Stimulated activated CD8-positive, alpha-beta memory T cell treated with anti-CD3 and anti-CD28 coated beads, Interleukin-4, amount 100 ng/mL, for 24 hours (primary cell): Measurements from ENCODE around the gene RAD23A.
A peak's percentile ranks its signal among the peaks of the same experiment; 100 is the strongest.
"Not testable (repeated sequence)": the region's sequence is repeated elsewhere in the genome, so short reads cannot be mapped to it uniquely, and the experiment has no call there.

Source experiments
- DNase-seq: peaks from one replicate; pipeline ENCODE4 v3.0.0-alpha.2; 2020; ENCODE audit warnings: low read depth

Gene RAD23A

DNA sequence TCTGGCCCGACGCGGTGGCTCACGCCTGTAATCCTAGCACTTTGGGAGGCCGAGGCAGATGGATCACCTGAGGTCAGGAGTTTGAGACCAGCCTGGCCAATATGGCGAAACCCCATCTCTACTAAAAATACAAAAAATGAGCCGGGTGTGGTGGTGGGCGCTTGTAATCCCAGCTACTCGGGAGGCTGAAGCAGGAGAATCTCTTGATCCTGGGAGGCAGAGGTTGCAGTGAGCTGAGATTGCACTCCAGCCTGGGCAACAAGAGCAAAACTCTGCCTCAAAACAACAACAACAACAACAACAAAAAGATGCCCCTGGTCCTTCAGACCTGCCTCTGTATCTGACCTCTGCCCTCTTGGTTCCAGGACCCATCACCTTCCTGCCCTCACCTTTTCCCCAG is 9.9 kb downstream of the RAD23A start:
- DNase-seq = not testable (repeated sequence)

DNA sequence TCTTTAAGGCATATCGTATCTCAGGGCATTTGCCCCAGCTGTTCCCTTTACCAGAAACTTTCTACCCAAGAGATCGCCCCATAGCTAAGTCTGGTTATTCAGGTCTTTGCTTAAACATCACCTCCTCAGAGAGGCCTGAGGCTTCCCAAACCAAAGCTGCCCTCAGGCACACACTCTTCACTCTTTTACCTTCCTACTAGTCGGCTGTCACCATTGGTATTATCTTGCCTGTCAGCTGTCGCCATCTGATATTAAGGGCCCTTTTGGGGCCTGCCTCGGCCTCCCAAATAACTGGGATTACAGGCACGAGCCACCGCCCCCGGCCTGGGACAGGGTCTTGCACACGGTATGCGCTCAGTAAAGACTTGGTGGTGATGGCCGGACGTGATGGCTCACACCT is 10.3 kb downstream of the RAD23A start:
- DNase-seq = no peak

DNA sequence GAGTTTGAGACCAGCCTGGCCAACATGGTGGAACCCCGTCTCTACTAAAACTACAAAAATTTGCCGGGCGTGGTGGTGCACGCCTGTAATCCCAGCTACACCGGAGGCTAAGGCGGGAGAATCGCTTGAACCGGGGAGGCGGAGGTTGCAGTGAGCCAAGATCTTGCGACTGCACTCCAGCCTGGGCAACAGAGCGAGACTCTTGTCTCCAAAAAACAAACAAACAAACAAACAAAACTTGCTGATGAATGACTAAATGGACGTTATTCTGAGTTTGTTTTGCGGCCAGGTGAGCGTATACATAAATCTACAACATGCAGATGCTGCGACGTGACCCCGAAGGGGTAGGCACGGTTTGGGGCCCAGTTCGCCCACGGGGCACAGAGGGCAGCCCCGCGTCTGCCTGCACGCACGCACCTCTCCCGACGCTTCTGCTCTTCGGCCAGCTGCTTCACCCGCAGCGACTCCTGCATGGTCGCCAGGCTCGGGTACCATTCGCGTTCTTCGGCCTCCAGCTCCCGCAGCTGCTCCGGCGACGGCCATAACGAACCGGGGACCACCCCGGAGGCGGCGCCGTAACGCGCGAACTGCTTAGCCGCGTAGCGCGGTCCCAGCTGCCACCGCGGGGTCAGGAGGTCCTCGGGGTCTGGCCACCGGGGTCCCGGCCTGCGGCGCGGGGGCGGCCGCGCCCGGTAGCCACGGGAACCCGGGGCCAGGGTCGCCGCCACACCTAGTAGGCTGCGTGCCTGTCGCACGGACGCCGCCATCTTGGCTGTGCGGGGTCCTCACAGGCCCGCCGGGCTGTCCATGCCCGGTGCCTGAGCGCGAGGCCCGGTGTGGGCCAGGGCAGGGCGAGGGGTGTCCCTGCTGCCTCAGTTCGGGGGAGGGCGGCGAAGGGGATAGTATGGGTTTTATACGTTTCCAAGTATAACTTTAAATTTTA is 11.1 kb downstream of the RAD23A start, which contains the start of gene GADD45GIP1:
TSS of gene GADD45GIP1 (minus strand) at position 778 of the 943 bp plus-strand sequence. CDS start at position 767, 11 bp downstream.
- peak; percentile 76 for DNase-seq

DNA sequence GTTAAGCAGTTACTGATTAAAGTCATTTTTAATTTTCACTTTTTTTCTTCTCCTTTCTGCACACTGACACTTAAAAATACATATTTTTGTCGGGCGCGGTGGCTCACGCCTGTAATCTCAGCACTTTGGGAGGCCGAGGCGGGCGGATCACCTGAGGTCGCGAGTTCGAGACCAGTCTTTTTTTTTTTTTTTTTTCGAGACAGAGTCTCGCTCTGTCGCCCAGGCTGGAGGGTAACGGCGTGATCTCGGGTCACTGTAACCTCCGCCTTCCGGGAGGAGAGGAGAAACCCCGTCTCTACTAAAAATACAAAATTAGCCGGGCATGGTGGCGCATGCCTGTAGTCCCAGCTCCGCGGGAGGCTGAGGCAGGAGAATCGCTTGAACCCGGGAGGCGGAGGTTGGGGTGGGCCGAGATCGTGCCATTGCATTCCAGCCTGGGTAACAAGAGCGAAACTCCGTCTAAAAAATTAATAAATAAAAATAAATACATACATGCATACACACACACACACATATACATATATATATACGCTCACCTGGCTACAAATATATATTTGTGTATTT is 11.8 kb downstream of the RAD23A start:
- not testable (repeated sequence) for DNase-seq

DNA sequence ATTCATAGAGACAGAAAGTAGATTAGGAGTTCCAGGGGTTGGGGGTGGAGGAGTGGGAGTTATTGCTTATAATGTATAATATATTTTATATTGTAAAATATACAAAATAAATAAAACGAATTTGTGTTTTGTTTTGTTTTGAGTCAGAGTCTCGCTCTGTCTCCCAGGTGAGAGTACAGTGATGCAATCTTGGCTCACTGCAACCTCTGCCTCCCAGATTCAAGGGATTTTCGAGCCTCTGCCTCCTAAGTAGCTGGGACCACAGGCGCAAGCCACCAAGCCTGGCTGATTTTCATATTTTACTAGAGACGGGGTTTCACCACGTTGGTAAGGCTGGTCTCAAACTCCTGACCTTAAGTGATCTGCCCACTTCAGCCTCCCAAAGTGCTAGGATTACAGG is 13.8 kb downstream of the RAD23A start:
- no peak for DNase-seq

DNA sequence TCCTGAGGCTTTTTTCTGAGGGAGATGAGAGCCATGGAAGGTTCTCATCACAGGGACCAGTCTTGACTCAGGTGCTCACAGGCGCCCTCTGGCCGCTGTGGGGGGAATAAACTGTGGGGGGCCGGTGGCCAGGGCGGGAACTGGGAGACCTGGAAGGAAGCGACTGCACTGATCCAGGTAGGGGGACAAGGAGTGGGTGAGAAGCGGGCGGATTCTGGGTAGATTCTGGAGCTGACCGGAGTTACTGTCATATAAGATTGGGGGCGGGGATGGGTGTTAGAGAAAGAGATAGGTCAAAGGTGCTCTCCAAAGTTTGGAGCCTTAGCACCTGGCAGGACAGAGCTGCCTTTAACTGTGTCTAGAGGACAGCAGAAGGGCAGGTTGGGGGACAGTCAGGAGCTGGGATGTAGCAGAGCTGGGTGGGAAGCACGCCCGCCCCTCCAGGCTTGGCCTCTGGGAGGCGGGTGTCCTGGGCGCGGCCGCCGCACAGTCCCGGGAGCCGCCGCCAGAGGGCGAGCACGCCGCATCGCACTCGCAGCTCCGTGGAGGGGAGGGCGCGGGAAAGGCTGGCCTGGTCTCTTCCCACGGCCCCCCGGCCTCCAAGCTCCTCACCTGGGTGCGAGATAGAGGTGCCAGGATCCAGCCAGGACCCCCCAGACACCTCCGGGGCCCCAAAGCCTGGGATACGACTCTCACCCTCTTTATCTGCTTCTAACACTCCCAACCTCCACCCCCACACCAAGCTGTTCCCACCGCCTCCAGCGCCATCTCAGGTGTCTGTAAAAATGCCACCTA is 19.6 kb downstream of the RAD23A start:
- DNase-seq = peak; percentile 72

DNA sequence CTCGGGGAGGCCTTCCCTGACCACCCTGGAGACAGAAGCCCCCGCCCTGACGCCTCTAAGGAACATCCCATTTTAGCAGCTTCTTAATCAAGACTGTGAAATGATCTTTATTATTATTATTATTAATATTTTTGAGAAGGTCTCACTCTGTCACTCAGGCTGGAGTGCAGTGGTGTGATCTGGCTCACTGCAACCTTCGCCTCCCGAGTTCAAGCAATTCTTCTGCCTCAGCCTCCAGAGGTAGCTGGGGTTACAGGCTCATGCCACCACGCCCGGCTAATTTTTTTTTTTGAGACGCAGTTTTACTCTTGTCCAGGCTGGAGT is 20.1 kb downstream of the RAD23A start:
- no peak for DNase-seq

DNA sequence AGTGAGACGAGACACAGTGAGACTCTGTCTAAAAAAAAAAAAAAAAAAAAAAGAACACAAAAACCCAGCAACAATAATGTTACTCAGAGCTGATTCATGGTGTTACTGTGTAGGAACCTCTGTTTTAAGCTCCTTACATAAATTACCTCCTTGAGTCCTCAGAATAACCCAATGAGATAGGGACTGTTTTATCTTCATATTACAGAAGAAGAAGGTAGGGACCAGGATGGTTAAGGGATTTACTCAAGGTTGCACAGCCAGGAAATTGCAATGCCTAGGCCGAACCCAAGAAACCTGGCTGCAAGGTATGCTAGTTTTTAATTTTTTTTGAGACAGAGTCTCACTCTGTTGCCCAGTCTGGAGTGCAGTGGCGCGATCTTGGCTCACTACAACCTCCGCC is 22.2 kb downstream of the RAD23A start:
- no peak for DNase-seq

DNA sequence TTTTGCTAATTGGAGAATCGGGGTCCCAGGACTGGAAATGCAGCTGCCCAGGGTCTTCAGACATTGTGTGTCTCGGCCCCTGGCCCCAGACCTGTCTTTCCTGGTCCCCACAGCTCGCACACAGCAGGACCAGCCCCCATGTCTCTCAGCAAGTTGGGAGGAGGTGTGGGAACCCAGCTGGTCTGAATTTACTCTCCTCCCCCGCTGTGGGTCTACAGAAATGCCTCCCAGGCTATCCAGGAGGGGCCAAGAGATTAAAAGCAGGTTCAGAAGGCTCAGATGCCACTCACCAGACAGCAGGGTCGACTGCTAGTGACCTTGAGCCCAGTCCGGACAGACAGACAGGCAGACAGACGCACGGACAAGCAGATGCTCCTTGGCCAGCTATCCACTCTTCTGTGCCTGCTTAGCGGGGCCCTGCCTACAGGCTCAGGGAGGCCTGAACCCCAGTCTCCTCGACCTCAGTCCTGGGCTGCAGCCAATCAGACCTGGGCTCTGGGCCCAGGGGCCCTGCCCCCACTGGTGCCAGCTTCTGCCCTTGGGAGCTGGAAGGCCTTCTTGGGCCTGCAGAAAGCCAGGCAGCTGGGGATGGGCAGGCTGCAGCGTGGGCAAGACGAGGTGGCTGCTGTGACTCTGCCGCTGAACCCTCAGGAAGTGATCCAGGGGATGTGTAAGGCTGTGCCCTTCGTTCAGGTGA is 23.8 kb downstream of the RAD23A start, which contains the start of gene DAND5:
TSS of gene DAND5 (plus strand) at position 285 of the 697 bp plus-strand sequence. CDS start at position 370, 85 bp downstream.
- no peak for DNase-seq

DNA sequence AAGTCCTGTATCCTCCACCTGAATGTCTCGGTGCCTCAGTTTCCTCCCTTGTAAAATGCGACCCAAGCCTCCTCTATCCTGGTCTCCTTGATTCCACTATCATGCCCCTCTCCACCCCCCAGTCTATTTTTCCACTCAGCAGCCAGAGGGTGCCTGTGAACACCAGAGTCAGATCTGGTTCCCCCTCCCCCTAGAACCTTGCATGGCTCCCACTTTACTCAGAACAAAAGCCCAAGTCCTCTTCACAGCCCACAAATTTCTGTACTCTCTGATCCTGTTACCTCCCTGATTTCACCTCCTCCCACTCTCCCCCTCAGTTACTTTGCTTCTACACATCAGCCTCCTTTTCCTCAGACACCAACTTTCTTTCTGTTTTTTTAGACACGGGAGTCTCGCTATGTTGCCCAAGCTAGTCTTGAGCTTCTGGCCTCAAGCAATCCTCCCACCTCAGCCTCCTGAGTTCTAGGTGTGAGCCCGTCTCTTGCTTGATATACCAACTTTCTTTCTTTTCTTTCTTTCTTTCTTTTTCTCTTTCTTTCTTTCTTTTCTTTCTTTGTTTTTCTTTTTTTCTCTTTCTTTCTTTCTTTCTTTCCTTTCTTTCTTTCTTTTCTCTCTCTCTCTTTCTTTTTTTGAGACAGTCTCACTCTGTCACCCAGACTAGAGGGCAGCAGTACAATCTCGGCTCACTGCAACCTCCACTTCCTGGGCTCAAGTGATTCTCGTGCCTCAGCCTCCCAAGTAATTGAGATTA is 24.6 kb downstream of the RAD23A start:
- no peak for DNase-seq

DNA sequence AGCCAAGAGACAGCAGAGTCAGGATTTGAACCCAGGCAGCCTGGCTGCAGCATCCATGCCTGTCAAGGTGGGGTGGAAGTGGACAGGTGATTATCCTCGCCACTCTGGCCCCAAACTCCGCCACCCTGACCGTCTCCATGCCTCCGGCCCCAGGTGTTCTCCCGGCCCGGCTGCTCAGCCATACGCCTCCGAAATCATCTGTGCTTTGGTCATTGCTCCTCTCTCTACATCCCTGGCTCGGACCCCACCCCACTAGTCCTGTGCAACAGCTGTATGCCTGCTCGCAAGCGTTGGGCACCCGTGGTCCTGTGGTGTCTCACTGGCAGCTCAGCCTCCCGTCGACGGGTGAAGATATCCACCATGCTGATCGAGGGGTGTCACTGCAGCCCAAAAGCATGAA is 27.6 kb downstream of the RAD23A start:
- DNase-seq = no peak

DNA sequence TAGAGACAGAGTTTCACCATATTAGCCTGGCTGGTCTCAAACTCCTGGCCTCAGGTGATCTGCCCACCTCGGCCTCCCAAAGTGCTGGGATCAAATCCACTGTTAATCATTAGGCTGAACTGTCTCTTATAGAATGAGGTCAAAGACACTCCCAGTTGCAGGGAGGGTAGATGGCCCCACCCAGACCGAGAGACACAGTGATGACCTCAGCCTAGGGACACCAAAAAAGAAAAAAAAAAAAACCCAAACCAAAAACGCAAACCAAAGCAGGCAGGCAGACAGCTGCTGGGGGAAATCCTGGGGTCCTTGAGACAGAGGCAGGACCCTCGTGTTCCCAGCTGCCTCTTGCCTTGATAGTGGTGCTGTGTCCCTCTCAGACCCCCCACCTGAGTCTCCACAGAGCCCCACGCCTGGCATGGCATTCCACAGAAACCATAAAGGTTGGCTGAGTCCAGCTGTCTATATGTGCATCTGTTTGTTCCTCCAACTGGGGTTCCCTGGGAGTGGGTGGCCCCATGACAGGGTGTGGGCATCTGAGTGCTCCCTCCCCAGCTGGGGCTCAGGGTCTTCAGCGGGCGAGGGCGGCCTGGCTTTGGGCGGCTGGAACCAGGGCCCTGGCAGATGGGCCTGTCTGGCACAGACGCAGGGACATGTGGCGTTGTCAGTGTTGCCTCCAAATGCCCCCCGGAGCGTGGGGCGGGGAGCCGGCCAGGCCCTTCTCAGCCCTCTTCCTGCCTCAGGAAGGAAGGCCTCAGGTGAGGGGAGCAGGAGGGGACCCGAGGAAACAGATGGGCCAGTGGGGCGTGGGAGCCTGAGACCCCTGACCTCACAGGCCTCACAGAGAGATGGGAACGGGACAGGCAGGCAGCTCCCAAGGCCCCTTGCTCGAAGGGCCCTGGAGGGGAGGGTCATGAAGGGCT is 28.9 kb downstream of the RAD23A start:
- no peak for DNase-seq

DNA sequence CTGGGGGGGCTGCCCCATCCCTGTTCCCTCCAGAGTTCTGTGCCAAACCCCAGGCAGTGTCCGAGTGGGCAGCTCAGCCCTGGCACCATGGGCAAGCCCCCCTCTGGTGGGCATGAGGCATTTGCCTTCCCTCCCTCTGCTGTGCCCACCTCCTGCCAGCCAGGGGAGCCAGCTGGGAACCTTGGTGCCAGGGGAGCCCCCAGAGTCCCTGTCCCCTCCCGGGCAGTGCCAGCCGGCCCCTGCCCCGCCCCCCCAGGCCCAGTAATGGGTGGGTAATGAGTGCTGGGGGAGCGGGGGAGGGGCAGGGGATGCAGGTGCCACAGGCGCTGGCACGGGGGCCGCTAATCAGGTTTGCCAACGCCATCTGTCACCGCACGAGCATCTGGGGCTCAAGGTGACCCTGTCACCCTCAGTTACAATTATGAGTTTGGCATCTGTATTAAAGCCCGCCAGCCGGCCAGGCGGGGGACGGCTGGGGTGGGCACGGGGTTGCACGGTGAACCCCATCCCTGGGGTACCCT is 29.6 kb downstream of the RAD23A start:
- no peak for DNase-seq

DNA sequence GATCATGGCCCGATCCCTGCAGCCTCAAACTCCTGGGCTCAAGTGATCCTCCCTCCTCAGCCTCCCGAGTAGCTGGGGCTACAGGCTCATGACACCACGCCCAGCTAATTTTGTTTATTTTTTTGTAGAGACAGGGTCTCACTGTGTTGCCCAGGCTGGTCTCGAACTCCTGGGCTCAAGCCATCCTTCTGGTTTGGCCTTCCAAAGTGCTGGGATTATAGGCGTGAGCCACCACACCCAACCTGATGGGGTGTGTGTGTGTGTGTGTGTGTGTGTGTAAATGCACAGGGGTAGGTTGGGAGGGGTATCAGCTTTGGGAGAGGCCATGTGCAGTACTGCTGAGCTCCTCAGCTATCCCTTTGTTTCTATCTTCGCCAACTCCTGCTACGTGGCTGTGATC is 30.4 kb downstream of the RAD23A start:
- not testable (repeated sequence) for DNase-seq

DNA sequence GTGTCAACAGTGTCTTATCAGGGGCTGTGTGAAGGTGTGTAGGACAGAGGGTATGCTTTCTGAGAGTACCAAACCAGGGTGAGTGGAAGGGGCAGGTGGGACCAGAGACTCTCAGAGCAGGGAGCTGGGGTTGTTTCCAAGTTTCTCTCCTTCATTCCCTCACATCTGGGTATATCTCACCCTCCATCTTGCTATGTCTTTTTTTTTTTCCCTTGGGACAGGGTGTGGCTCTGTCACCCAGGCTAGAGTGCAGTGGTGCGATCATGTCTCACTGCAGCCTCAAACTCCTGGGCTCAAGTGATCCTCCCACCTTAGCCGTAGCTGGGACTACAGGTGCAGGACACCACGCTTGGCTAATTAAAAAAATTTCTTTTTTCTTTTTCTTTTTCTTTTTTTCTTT is 34.3 kb downstream of the RAD23A start:
- no peak for DNase-seq

DNA sequence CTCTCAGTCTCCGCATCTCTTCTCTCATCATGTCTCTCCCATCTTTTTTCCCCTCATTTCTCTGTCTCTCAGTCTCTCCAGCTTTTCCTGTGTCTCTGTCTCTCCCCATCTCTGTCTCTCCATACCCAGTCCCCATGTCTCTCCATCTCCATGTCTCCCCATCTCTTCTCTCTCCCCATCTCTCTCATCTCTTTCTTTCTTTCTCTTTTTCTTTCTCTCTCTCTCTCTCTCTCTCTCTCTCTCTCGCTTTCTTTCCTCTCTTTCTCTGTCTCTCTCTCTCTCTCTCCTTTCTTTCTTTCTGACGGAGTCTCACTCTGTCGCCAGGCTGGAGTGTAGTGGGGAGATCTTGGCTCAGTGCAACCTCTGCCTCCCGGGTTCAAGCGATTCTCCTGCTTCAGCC is 37.0 kb downstream of the RAD23A start:
- no peak for DNase-seq

DNA sequence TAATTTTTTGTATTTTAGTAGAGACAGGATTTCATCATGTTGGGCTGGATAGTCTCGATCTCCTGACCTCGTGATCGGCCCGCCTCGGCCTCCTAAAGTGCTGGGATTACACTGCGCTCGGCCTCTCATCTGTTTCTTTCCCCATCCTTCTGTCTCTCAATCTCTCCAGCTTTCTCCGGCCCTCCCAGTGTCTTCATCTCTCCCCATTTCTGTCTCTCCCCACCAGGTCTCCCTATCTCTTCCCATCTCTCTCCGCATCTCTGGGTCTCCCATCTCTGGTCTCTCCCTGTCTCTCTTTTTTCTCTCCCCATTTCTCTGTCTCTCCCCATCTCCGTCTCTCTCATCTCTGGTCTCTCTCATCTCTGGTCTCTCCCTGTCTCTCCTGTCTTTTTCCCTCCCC is 37.4 kb downstream of the RAD23A start:
- no peak for DNase-seq

DNA sequence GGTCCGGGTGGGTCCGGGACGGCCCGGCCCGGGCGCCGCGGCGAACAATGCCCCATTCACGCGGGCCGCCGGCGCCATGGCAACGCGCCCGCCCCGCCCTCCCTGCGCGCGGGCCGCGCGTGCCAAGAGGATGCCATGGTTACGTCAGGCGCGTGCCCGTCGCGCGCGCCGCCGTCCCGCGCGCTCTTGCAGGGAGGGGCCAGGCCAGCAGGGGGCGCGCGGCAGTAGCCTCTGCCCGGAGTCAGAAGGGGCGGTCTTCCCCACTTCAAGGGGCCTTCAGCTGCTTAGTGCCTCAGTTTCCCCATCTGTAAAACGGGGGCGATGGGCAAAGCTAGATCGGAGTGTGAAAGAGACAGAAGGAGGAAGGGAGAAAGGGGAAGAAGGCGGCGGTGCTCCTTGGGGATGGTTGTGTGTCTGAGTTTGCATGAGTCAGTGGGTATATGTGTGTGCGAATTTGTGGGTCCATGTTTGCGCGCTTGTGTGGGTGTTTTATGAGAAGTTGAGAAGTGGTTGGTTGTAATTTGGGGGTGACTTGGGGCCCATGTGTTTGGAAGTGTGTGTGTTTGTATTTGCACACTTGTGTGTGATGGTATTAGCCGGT is 38.0 kb downstream of the RAD23A start:
- peak; percentile 70 for DNase-seq

DNA sequence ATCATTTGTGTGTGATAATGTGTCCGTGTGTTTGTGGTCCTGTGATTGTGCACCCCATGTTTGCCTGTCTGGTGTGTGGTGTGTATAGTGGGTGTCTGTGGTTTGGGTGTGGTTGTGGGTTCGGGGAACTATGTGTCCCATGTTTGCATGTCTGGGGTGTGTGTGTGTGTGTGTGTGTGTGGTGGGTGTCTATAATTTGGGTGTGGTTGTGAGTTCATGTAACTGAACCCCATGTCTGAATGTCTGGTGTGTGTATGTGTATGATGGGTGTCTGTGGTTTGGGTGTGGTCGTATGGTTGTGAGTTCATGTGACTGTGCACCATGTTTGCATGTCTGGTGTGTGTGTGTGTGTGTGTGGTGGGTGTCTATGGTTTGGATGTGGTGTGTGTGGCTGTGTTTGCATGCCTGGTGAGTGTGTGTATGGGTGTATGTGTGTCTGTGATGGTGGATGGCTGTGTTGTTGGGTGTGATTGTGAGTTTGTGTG is 38.5 kb downstream of the RAD23A start:
- no peak for DNase-seq
